Parathyroid adenoma (tissue), 2 donors: Measurements from ENCODE around the gene ARHGAP22.

Source experiments
- H2AFZ ChIP-seq: fragments of 300-600 bp; sonication (generic); one replicate; pipeline ENCODE4 v1.7.0; 2017; ENCODE audit warnings: antibody characterized with exemption, mild to moderate bottlenecking
- H3K27ac ChIP-seq: fragments of 300-600 bp; sonication (generic); one replicate; pipeline ENCODE4 v1.7.0; 2017
- H3K27me3 ChIP-seq: fragments of 300-600 bp; sonication (generic); one replicate; pipeline ENCODE4 v1.7.0; 2017; ENCODE audit warnings: low read length; ENCODE audit not compliant: control insufficient read depth, insufficient read depth
- H3K36me3 ChIP-seq: fragments of 300-600 bp; sonication (generic); one replicate; pipeline ENCODE4 v1.7.0; 2017; ENCODE audit warnings: low read length; ENCODE audit not compliant: control insufficient read depth, insufficient read depth
- H3K4me1 ChIP-seq: fragments of 300-600 bp; sonication (generic); one replicate; pipeline ENCODE4 v1.7.0; 2017; ENCODE audit warnings: control low read depth
- H3K4me2 ChIP-seq: fragments of 300-600 bp; sonication (generic); one replicate; pipeline ENCODE4 v1.7.0; 2017; ENCODE audit warnings: low read length
- H3K4me3 ChIP-seq: fragments of 300-600 bp; sonication (generic); one replicate; pipeline ENCODE4 v1.7.0; 2017; ENCODE audit warnings: low read depth, low read length
- H3K79me2 ChIP-seq: fragments of 300-600 bp; sonication (generic); one replicate; pipeline ENCODE4 v1.7.0; 2017; ENCODE audit warnings: control low read depth
- H3K9ac ChIP-seq: fragments of 300-600 bp; sonication (generic); one replicate; pipeline ENCODE4 v1.7.0; 2017; ENCODE audit warnings: mild to moderate bottlenecking
- H3K9me3 ChIP-seq: fragments of 300-600 bp; sonication (generic); one replicate; pipeline ENCODE4 v1.7.0; 2017; ENCODE audit warnings: low read length; ENCODE audit not compliant: control insufficient read depth
- TF ChIP-seq, protein P1 (sequence below): fragments of 300-600 bp; sonication (generic); IDR thresholded peaks from one replicate; pipeline ENCODE4 v1.7.0; 2017; ENCODE audit warnings: antibody characterized with exemption, mild to moderate bottlenecking
- donor health status: primary hyperparathyroidism.

ARHGAP22 gene

DNA sequence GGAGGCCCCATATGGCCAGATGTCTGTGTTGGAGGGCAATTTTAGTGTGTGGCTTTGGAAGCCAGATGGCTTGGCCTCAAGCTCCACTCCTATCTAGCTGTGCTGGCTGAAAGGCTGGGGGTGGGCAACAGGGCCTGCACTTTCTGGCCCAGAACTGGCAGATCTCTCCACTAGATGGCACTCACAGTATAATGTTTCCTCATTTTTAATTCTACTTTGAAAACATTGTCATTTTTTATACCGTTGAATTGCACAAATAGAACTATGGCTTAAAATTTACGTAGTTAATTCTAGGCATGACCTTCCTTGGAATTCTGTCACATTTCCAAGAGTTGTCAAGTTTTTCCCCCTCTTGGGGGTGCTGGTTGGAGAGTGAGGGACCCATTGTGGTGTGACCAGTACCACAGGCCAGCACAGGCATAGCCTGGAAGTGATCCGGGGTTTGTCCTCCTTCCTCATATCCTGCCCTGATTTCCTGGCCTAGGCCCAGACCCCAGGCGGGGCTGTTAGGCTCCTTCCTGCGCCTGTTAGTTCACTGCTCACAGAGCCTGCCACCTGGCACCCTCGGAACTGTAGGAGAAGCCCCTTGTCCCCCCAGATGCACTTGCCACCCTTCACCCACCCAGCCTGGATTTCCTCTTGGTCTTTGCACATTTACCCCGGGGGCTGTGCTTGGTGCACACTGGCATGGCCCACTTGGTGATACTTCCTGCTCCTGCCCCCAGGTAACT, 52.8 kb downstream of the ARHGAP22 start:
- Histone ChIP-seq H3K36me3 (no peaks in the 10 kb centered on the region), H3K4me1 (no peaks in the 10 kb centered on the region), H3K4me3 (no peak overlapping the region), H3K79me2 (no peaks in the 10 kb centered on the region), H3K27ac (no peak overlapping the region), H2AFZ (no peak overlapping the region), H3K4me2 (no peak overlapping the region), H3K9ac (no peak overlapping the region), H3K27me3 (no peaks in the 10 kb centered on the region), H3K9me3 (no peaks in the 10 kb centered on the region)
- TF ChIP-seq, protein P1, sequence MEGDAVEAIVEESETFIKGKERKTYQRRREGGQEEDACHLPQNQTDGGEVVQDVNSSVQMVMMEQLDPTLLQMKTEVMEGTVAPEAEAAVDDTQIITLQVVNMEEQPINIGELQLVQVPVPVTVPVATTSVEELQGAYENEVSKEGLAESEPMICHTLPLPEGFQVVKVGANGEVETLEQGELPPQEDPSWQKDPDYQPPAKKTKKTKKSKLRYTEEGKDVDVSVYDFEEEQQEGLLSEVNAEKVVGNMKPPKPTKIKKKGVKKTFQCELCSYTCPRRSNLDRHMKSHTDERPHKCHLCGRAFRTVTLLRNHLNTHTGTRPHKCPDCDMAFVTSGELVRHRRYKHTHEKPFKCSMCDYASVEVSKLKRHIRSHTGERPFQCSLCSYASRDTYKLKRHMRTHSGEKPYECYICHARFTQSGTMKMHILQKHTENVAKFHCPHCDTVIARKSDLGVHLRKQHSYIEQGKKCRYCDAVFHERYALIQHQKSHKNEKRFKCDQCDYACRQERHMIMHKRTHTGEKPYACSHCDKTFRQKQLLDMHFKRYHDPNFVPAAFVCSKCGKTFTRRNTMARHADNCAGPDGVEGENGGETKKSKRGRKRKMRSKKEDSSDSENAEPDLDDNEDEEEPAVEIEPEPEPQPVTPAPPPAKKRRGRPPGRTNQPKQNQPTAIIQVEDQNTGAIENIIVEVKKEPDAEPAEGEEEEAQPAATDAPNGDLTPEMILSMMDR, result peak; percentile 73

- Histone ChIP-seq H3K27ac (no peak overlapping the region), H3K9ac (no peak overlapping the region), H3K9me3 (no peaks in the 10 kb centered on the region), H2AFZ (no peak overlapping the region), H3K4me1 (no peaks in the 10 kb centered on the region), H3K4me3 (no peak overlapping the region), H3K27me3 (no peaks in the 10 kb centered on the region), H3K79me2 (no peaks in the 10 kb centered on the region), H3K4me2 (no peak overlapping the region), H3K36me3 (no peaks in the 10 kb centered on the region)
- TF ChIP-seq, protein P1, result no peak
Observed at GRCh38 chr10:48550977-48551376, 53.9 kb downstream of the ARHGAP22 start.

DNA sequence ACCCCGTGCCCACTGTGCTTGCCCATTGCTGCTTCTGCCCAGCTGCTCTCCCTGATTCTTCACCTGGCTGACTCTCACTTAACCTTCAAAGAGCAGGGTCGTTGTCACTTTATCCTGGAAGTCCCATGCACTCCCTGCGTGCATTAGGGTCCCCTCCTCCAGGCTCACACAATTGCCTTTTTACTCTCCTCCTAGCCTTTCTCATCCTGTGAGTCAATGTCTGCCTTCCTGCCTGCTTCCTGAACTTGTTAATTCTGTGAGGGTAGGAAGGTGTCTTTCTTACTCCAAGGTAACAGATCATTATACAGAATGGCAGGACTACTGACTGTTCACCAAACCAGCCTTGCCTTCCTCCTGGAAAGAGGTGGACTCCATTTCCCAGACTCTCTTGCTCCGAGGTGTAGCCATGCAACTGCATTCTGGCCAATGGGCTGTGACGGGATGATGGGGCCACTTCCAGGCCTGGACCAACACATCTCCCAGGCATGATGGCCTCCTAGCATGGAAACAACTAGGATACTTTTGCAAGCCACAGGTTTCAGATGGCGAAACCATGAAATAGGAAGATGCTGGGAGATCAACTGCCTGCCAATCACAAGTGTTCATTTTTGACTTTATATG, 54.7 kb downstream of the ARHGAP22 start:
- no peak overlapping the region for H3K27ac ChIP-seq
- H3K4me2 ChIP-seq, result no peak overlapping the region
- TF ChIP-seq, protein P1, result no peak
- no peaks in the 10 kb centered on the region for H3K4me1 ChIP-seq
- H3K4me3 ChIP-seq, result no peak overlapping the region
- H3K9ac ChIP-seq, result no peak overlapping the region
- no peaks in the 10 kb centered on the region for H3K36me3 ChIP-seq
- H3K79me2 ChIP-seq, result no peaks in the 10 kb centered on the region
- no peaks in the 10 kb centered on the region for H3K27me3 ChIP-seq
- no peaks in the 10 kb centered on the region for H3K9me3 ChIP-seq
- H2AFZ ChIP-seq, result no peak overlapping the region

GRCh38 chr10:48549236-48549635, 55.6 kb downstream of the ARHGAP22 start:
- no peak overlapping the region for H2AFZ ChIP-seq
- no peaks in the 10 kb centered on the region for H3K4me1 ChIP-seq
- no peaks in the 10 kb centered on the region for H3K9me3 ChIP-seq
- H3K27ac ChIP-seq, result no peak overlapping the region
- H3K79me2 ChIP-seq, result no peaks in the 10 kb centered on the region
- no peaks in the 10 kb centered on the region for H3K27me3 ChIP-seq
- no peak overlapping the region for H3K9ac ChIP-seq
- TF ChIP-seq, protein P1, result no peak
- H3K4me3 ChIP-seq, result no peak overlapping the region
- H3K4me2 ChIP-seq, result no peak overlapping the region
- H3K36me3 ChIP-seq, result no peaks in the 10 kb centered on the region
